Measurements from ENCODE around the gene ADARB2. TPM values are rescaled to one million over a fixed set of nuclear protein-coding genes. Genes with fewer than 3 reads are reported as not detected.

Gene ADARB2
- total RNA-seq, 3 donors from 2014 or later (not counting 1 experiment from before 2014, with no cell fraction given) = 0.27 to 0.78 (median 0.40) TPM

GRCh38 chr10:1200866-1201807 is 536.2 kb downstream of the ADARB2 start:
- H3K9me3 ChIP-seq (ENCODE audit: control insufficient read depth, insufficient read depth, low read length) = no peaks in the 10 kb centered on the region
- Mint-ChIP-seq H3K36me3 (no peaks in the 10 kb centered on the region), H3K27me3 (ENCODE audit: low read depth in 2 of 2) (peaks cover 1 to 22% of the 10 kb centered on the region in 2 donors), H3K4me3 (no peak overlapping the region), H3K27ac (no peak overlapping the region), H3K9me3 (no peaks in the 10 kb centered on the region), H3K4me1 (no peaks in the 10 kb centered on the region)
- DNase-seq (no peak), ATAC-seq (no peak)
- H3K27ac ChIP-seq (ENCODE audit: low read length) = no peak overlapping the region
- intact Hi-C loops (cut with micrococcal nuclease) = no loop called here
- WGBS (ENCODE audit: insufficient coverage) = 87% methylated on average over 25 of the region's 27 CpGs
- H3K4me1 ChIP-seq (ENCODE audit: control insufficient read depth, insufficient read depth, low read length) = no peaks in the 10 kb centered on the region
- no peak overlapping the region for H3K4me3 ChIP-seq (ENCODE audit: low read length)
- H3K36me3 ChIP-seq (ENCODE audit: control insufficient read depth, insufficient read depth, low read length) = no peaks in the 10 kb centered on the region
- no peak for TF ChIP-seq CTCF (IDR thresholded peaks at IDR 0.05)
- no peaks in the 10 kb centered on the region for H3K27me3 ChIP-seq (ENCODE audit: control insufficient read depth, insufficient read depth, low read length)

- WGBS (ENCODE audit: insufficient coverage) = 89% methylated on average over 24 of the region's 24 CpGs
Observed at GRCh38 chr10:1199897-1200721, 537.2 kb downstream of the ADARB2 start.

DNA sequence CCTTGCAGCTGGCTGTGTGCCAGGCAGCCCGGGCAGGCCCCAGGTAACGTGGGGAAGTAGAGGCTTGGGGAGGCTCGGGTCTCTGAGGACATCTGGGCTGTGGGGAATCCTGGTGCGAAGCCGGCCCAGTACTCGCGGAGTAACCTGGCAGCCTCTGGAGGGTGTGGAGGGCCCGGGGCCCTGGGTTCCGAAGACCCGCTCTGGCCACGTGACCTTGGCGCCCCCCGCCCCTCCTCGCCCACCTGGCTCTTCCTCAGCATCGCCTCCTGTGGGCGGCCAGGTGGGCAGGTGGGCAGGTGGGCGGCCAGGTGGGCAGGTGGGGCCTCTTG is 538.0 kb downstream of the ADARB2 start:
- Histone ChIP-seq H3K27me3 (ENCODE audit: control insufficient read depth, insufficient read depth, low read length) (no peaks in the 10 kb centered on the region), H3K4me3 (ENCODE audit: low read length) (no peak overlapping the region), H3K36me3 (ENCODE audit: control insufficient read depth, insufficient read depth, low read length) (no peaks in the 10 kb centered on the region), H3K4me1 (ENCODE audit: control insufficient read depth, insufficient read depth, low read length) (no peaks in the 10 kb centered on the region), H3K9me3 (ENCODE audit: control insufficient read depth, insufficient read depth, low read length) (no peaks in the 10 kb centered on the region), H3K27ac (ENCODE audit: low read length) (no peak overlapping the region)
- no peak for TF ChIP-seq CTCF (IDR thresholded peaks at IDR 0.05)
- DNase-seq (no peak), ATAC-seq (no peak)
- Mint-ChIP-seq H3K36me3 (no peaks in the 10 kb centered on the region), H3K9me3 (no peaks in the 10 kb centered on the region), H3K4me1 (no peaks in the 10 kb centered on the region), H3K27me3 (ENCODE audit: low read depth in 2 of 2) (peaks cover 5 to 35% of the 10 kb centered on the region in 2 donors), H3K4me3 (no peak overlapping the region), H3K27ac (no peak overlapping the region)
- WGBS (ENCODE audit: insufficient coverage) = 78% methylated on average over 17 of the region's 17 CpGs
- intact Hi-C loops (cut with micrococcal nuclease) = no loop called here

More at GRCh38 chr10:1199897-1200721, 537.2 kb downstream of the ADARB2 start:
- no peak overlapping the region for H3K27ac Mint-ChIP-seq
- Histone ChIP-seq H3K9me3 (ENCODE audit: control insufficient read depth, insufficient read depth, low read length) (no peaks in the 10 kb centered on the region), H3K4me1 (ENCODE audit: control insufficient read depth, insufficient read depth, low read length) (no peaks in the 10 kb centered on the region), H3K4me3 (ENCODE audit: low read length) (no peak overlapping the region), H3K27ac (ENCODE audit: low read length) (no peak overlapping the region), H3K36me3 (ENCODE audit: control insufficient read depth, insufficient read depth, low read length) (no peaks in the 10 kb centered on the region), H3K27me3 (ENCODE audit: control insufficient read depth, insufficient read depth, low read length) (no peaks in the 10 kb centered on the region)
- no peaks in the 10 kb centered on the region for H3K36me3 Mint-ChIP-seq
- ATAC-seq = no peak
- intact Hi-C loops (cut with micrococcal nuclease) = no loop called here
- H3K4me1 Mint-ChIP-seq = no peaks in the 10 kb centered on the region
- no peak for TF ChIP-seq CTCF (IDR thresholded peaks at IDR 0.05)
- H3K9me3 Mint-ChIP-seq = no peaks in the 10 kb centered on the region
- peaks cover 5 to 30% of the 10 kb centered on the region in 2 donors for H3K27me3 Mint-ChIP-seq (ENCODE audit: low read depth in 2 of 2)
- no peak for DNase-seq
- no peak overlapping the region for H3K4me3 Mint-ChIP-seq
